NB4 (cell line): ENCODE data around the gene CHRNA7.

ENCODE experiments used
- DNase-seq: peaks from one replicate; pipeline ENCODE4 v3.0.0; 2010; ENCODE audit warnings: low read depth
- H3K4me3 ChIP-seq: one replicate; pipeline ENCODE4 v1.5.1; 2011; ENCODE audit warnings: mild to moderate bottlenecking, low read depth, low read length, moderate library complexity
- MYC ChIP-seq: IDR thresholded peaks from 2 replicates; pipeline ENCODE4 v1.6.1; 2011; ENCODE audit warnings: low read depth, low read length
- POLR2A ChIP-seq: IDR thresholded peaks from 2 replicates; pipeline ENCODE4 v1.6.1; 2011; ENCODE audit warnings: mild to moderate bottlenecking; ENCODE audit not compliant: insufficient read length; ENCODE audit errors: extremely low read depth
- TF ChIP-seq, protein P1 (sequence below): IDR thresholded peaks from 2 replicates; pipeline ENCODE4 v1.6.1; 2011; ENCODE audit warnings: low read depth, low read length
- TF ChIP-seq, protein P2 (sequence below): IDR thresholded peaks from one replicate; pipeline ENCODE4 v1.5.1; 2012; ENCODE audit warnings: low read depth, low read length

Gene CHRNA7

DNA sequence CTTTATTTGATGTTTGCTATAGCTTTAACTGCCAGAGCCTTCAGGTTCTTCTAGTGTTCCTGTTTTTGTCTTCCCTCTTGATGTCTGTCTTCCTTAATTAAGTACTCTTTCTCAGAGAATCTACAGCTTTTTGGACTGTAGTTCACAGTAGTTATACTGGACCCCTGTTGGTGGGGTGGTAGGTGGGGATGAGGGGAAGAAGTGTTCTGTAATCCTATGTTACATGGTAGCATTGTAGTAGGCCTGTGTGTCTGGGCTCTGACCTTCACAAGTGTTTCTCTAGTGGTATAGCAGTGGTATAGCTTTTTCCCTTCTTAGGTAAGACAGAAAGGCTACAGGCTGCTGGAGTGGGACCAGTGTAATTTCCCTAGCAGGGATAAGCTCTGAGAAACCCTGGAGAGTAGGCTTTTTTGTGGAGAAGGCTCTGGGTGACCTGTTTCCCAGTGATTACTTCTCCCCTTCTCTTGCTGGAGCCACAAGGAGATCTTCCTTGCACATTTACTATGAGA is 59.6 kb downstream of the CHRNA7 start:
- H3K4me3 ChIP-seq: no peak overlapping the region
- TF ChIP-seq, protein P1, sequence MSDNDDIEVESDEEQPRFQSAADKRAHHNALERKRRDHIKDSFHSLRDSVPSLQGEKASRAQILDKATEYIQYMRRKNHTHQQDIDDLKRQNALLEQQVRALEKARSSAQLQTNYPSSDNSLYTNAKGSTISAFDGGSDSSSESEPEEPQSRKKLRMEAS: no peak
- TF ChIP-seq MYC (no peak), POLR2A (no peak)
- TF ChIP-seq, protein P2, sequence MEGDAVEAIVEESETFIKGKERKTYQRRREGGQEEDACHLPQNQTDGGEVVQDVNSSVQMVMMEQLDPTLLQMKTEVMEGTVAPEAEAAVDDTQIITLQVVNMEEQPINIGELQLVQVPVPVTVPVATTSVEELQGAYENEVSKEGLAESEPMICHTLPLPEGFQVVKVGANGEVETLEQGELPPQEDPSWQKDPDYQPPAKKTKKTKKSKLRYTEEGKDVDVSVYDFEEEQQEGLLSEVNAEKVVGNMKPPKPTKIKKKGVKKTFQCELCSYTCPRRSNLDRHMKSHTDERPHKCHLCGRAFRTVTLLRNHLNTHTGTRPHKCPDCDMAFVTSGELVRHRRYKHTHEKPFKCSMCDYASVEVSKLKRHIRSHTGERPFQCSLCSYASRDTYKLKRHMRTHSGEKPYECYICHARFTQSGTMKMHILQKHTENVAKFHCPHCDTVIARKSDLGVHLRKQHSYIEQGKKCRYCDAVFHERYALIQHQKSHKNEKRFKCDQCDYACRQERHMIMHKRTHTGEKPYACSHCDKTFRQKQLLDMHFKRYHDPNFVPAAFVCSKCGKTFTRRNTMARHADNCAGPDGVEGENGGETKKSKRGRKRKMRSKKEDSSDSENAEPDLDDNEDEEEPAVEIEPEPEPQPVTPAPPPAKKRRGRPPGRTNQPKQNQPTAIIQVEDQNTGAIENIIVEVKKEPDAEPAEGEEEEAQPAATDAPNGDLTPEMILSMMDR: no peak
- no peak for DNase-seq

DNA sequence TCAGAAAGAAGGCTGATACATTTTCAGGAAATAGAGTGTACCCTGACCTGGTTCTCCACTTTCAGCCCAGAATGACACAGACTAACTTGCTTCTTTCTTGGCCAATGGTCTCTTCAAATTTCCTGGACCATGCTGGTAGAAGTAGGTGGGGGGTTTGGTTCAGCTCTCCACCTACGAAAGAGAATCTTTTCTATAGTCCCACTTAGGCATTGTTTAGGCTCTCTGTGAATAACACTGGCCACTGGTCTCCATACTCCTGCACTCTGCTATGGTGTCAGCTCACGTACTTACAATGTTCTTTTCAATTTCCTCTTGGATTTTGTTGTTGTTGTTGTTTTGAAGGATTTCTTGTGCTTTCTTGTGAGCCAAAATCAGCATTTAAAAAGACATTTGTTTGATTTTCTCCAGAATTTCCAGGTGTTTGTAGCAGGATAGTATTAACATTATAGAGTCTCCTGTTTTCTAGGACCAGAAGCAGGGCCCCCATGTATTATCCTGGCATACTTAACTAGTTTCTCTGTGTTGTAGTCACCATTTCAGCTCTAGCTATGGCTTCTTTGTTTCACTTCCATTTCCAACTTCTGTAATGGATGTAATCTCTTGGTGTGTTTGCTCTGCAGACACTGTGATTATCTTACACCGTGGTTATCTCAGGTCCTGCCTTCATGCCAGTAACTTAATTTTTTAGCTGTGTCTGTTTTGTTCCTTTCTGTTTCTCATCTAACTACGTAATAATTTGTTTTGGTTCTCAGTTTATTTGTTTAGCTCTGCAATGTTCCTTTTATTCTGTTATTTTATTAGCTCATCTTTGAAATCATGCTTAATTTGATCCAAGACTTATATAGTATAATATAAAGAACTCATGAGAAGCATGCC is 61.4 kb downstream of the CHRNA7 start:
- H3K4me3 ChIP-seq: no peak overlapping the region
- TF ChIP-seq MYC (no peak), POLR2A (no peak)
- TF ChIP-seq, protein P1: no peak
- TF ChIP-seq, protein P2: no peak
- DNase-seq: no peak

DNA sequence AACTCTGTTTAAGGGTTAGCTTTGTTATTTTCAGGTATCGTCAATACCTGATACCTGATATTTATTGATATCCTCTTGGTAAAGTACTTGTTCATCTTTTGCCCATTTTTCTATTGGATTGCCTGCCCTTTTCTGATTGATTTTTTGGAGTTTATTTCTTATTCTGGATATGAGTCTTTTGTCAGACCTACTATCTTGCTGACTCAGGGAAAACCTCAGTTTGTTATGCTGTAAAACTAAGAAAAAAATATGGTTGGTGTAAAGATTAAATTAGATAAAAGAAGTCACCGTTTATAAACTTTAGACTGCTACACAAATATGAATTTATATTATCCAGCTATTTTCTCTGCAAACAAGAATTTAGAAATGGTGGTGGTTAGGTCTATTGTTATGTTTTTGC is 65.9 kb downstream of the CHRNA7 start:
- TF ChIP-seq, protein P1: no peak
- no peak for TF ChIP-seq MYC
- no peak for TF ChIP-seq POLR2A
- TF ChIP-seq, protein P2: no peak
- no peak overlapping the region for H3K4me3 ChIP-seq
- no peak for DNase-seq

DNA sequence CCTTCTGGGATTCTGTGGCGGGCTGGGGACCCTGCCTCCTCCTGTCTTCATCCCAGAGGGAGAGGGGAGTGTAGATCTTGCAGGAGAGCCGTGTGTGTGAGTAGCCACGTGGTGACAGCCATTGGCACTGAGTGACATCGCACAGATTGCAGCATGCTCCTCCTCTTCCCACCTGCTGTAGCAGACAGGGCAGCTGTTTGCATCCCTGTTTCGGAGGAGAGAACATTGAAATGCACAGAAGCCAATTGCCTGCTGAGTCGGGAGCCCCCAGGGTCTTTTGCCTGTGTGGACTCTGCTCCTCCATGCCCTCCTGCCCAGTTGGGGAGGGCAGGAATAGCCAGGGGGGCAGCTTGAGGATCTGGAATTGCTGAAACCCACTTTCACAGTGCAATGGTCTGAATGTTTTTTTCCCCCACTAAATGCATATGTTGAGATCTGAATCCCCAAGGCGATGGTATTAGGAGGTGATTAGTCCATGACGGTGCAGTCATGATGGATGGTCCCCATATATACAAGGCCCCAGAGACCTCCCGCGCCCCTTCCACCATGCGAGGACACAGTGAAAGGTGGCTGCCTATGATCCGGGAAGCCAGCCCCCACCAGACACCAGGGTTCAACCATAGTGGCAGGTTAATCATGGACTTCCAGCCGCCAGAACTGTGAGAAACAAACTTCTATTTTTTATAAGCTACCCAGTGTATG is 66.8 kb downstream of the CHRNA7 start:
- TF ChIP-seq POLR2A (no peak), MYC (no peak)
- TF ChIP-seq, protein P2: no peak
- TF ChIP-seq, protein P1: no peak
- DNase-seq: no peak
- H3K4me3 ChIP-seq: no peak overlapping the region

DNA sequence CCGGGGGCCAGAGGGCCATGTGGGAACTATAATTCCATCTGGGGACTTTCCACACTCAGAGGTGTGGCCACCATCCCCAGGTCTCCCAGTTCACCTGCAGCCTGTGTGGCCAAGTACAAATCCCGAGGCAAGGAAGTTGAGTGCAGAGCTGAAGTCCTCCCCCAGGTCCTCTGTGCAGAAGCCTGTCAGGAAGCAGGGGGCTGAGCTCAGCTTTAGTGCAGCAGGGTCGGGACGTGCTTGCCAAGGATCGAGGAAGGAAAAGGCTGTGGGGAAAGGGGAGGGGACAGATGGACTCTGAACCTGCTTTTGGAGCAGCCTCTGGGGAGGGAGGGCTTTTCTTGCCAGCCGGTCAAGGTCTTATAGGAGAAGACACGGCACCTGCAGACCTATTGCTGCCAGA is 67.7 kb downstream of the CHRNA7 start:
- DNase-seq: no peak
- TF ChIP-seq, protein P2: no peak
- TF ChIP-seq, protein P1: no peak
- no peak for TF ChIP-seq POLR2A
- TF ChIP-seq MYC: no peak

More for the DNA sequence above, 67.7 kb downstream of the CHRNA7 start:
- no peak overlapping the region for H3K4me3 ChIP-seq
